Activated naive CD8-positive, alpha-beta T cell treated with anti-CD3 and anti-CD28 coated beads for 36 hours (primary cell): Measurements from ENCODE around the gene MKKS. TPM values are rescaled to one million over a fixed set of nuclear protein-coding genes. Genes with fewer than 3 reads are reported as not detected.
"Not testable (repeated sequence)": the region's sequence is repeated elsewhere in the genome, so short reads cannot be mapped to it uniquely, and the experiment has no call there.

ENCODE experiments used
- DNase-seq: peaks from one replicate; pipeline ENCODE4 v3.0.0; 2021
- H3K27ac Mint-ChIP-seq: one replicate; pipeline ENCODE4 v1.8.0; 2022; ENCODE audit warnings: mild to moderate bottlenecking, moderate library complexity, mixed read lengths
- H3K27me3 Mint-ChIP-seq: one replicate; pipeline ENCODE4 v1.8.0; 2022; ENCODE audit warnings: mild to moderate bottlenecking, mixed read lengths
- H3K36me3 Mint-ChIP-seq: one replicate; pipeline ENCODE4 v1.8.0; 2021; ENCODE audit warnings: mild to moderate bottlenecking, mixed read lengths
- H3K4me1 Mint-ChIP-seq: one replicate; pipeline ENCODE4 v1.8.0; 2021; ENCODE audit warnings: mixed read lengths
- H3K4me3 Mint-ChIP-seq: one replicate; pipeline ENCODE4 v1.8.0; 2022; ENCODE audit warnings: mild to moderate bottlenecking, moderate library complexity, mixed read lengths
- H3K9me3 Mint-ChIP-seq: one replicate; pipeline ENCODE4 v1.8.0; 2022; ENCODE audit warnings: mixed read lengths
- total RNA-seq, 2 experiments: library from RNA; stranded (reverse); gene quantifications; one replicate each; pipeline ENCODE4 v1.2.3, GENCODE V29; 2021

MKKS gene
- total RNA-seq, 2 experiments from 2014 or later = 7.0 to 7.1 TPM

DNA sequence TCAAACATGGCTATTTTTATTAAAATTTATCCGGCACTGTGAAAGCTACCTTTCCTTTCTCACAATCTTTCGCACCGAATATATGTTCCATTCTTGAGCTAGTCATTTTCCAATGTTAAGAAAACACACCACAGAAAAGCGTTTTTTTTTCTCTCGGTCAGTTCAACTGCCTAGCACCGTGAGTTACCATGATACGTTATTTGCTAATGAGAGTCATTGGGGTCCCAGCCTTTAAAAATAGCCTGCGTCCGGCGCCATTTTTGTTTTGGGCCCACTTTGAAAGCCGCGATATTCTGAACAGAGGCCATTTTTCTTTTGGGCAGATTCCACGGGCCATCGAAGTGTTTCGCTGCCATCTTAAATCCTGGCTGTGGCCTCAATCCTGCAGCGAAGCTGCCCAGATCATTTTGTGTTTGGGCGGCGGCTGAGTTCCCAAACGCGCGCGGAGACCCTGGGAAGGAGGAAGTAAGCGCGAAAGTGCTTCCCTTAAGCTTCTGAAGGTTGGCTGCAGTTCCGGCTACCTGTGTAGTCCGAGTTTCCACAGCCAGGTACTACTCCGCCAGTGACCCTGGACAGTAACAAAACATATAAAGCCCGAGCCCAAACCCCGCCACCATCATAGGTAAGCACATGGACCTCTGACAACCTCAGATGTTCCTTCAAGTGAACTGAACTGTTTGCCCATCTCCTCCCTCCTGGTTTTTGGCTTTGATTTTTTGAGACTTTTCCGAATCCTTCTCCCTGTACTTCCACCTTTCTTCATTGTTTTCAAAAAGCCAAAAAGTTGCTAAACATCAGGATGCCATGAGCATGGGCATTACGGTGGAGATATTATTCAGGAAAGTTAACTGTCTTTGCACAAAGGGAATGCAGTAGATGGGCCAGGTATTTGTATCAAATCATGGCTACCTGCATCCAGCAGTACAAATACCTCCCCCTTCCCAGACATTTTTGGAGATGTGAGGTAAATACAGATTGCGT, 1.1 kb upstream of the MKKS start, which contains the start of gene SLX4IP:
Gene SLX4IP, plus strand, starts transcription at position 474 of the 981 bp plus-strand sequence. CDS start 22,900 bp downstream, outside the sequence.
- no peaks in the 10 kb centered on the region for H3K27me3 Mint-ChIP-seq
- peak; percentile 78 for DNase-seq
- H3K4me1 Mint-ChIP-seq = peaks cover 28% of the 10 kb centered on the region
- peak within 1 kb of the TSS; percentile 97 for H3K27ac Mint-ChIP-seq
- H3K36me3 Mint-ChIP-seq = peaks cover 16% of the 10 kb centered on the region
- H3K9me3 Mint-ChIP-seq = no peaks in the 10 kb centered on the region
- H3K4me3 Mint-ChIP-seq = peak within 1 kb of the TSS; percentile 91

DNA sequence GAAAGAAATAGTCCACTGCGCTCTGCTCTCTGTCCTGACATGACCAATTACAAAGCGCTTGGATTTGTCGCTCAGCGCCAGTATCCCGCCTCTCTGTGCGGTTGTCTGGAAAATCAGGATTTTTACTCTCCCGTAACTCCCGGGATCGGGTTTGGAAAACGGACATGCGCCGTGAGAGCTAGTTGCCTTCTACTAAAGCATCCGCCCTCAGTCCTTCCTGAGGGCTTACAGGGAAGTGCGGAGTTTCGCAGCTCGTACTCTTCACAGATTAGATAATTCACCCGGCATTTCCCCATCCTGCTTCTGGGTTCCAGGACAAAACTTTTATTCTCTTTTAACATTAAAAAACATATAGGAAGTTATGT, 427 bp upstream of the MKKS start:
- Mint-ChIP-seq H3K36me3 (peaks cover 16% of the 10 kb centered on the region), H3K9me3 (no peaks in the 10 kb centered on the region), H3K27ac (peak overlapping the region; percentile 97), H3K4me1 (peaks cover 30% of the 10 kb centered on the region), H3K4me3 (peak overlapping the region; percentile 91), H3K27me3 (no peaks in the 10 kb centered on the region)
- peak; percentile 73 for DNase-seq

DNA sequence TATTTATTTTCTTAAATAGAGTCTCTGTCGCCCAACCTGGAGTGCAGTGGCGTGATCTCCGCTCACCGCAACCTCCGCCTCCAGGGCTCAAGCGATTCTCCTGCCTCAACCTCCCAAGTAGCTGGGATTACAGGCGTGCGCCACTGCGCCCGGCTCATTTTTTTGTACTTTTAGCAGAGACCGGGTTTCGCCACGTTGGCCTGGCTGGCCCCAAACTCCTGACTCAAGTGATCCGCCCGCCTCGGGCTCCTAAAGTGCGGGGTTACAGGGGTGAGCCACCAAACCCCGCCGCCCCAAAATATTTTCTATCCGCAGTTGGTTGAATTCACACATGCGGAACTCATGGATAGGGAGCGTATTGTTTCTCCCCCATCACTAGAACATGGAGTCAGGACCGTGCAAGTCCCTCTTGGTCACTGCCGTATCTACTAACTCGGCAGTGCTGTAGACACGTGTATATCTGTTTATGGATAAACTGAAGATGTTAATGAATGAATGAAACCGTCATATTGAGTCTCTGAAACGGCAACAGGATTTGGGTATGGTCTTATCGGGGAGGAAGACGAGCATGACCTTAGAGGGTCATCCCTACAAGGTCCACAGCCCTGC, 904 bp downstream of the MKKS start:
- H3K4me1 Mint-ChIP-seq = peaks cover 37% of the 10 kb centered on the region
- peaks cover 16% of the 10 kb centered on the region for H3K36me3 Mint-ChIP-seq
- H3K27me3 Mint-ChIP-seq = no peaks in the 10 kb centered on the region
- no peak for DNase-seq
- peak overlapping the region; percentile 91 for H3K4me3 Mint-ChIP-seq
- peak overlapping the region; percentile 97 for H3K27ac Mint-ChIP-seq
- H3K9me3 Mint-ChIP-seq = no peaks in the 10 kb centered on the region

DNA sequence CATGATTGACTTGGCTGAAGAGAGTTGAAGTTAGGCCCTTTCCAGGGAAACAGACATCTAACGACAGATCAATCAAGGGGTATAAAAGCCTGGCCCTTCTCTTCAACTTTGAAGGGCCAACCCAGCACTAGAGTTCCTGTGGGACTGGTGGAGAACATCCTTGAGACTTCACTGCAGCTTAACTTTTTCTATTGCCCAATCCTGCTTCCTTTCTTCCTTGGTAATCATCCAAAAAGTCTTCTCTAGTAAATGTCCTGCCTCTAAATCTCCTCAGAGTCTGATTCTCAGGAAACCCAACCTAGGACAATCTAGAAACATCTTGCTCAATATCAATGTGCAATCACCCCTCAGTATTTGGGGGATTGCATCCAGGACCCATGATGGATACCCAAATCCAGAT, 1.9 kb downstream of the MKKS start:
- Mint-ChIP-seq H3K4me1 (peaks cover 41% of the 10 kb centered on the region), H3K27me3 (no peaks in the 10 kb centered on the region), H3K36me3 (peaks cover 16% of the 10 kb centered on the region), H3K27ac (no peak overlapping the region), H3K9me3 (no peaks in the 10 kb centered on the region), H3K4me3 (no peak overlapping the region)
- DNase-seq = no peak

DNA sequence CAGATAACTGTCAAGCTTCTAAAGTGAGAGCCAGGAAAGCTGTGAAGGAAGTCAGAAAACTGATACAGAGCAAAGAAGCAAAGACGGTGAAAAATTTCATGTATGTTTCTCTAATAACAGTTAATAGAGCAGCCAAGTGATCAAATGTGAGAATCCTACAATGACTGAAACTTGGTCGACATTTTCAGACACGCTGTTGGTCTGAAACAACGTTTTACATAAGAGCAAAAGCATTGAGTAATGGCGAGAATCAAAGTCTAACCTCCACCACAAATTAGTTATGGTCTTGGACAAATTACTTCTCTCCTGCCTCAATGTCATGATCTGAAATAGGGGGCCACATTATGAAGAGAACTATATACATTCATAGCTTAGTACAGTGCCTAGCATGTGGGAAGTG, 3.3 kb downstream of the MKKS start:
- Mint-ChIP-seq H3K4me3 (no peak overlapping the region), H3K27ac (no peak overlapping the region), H3K27me3 (no peaks in the 10 kb centered on the region), H3K9me3 (no peaks in the 10 kb centered on the region), H3K36me3 (peaks cover 16% of the 10 kb centered on the region), H3K4me1 (peaks cover 44% of the 10 kb centered on the region)
- DNase-seq = no peak

DNA sequence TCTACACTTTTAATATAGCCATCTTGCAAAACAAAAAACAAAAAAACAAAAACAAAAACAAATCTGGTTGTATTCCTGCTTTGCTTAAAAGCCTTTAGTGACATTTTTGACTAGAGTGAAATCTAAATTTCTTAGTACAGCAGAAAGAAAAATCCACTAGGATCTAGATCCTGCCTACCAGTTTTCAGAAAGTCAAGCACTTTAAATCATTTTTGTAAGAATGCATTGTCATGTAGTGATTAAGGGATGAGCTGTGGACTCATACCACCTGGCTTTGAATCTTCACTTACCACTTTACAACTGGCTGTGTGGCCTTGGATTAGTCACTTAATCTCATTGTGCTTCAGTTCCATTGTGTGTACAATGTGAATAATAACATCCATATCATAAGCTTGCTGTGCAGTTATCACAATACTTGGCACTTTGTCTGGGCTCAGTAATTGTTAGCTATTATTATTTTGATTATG, 4.0 kb downstream of the MKKS start:
- H3K4me3 Mint-ChIP-seq = no peak overlapping the region
- H3K27me3 Mint-ChIP-seq = no peaks in the 10 kb centered on the region
- H3K4me1 Mint-ChIP-seq = peaks cover 44% of the 10 kb centered on the region
- DNase-seq = no peak
- H3K36me3 Mint-ChIP-seq = peaks cover 16% of the 10 kb centered on the region
- no peak overlapping the region for H3K27ac Mint-ChIP-seq
- no peaks in the 10 kb centered on the region for H3K9me3 Mint-ChIP-seq

DNA sequence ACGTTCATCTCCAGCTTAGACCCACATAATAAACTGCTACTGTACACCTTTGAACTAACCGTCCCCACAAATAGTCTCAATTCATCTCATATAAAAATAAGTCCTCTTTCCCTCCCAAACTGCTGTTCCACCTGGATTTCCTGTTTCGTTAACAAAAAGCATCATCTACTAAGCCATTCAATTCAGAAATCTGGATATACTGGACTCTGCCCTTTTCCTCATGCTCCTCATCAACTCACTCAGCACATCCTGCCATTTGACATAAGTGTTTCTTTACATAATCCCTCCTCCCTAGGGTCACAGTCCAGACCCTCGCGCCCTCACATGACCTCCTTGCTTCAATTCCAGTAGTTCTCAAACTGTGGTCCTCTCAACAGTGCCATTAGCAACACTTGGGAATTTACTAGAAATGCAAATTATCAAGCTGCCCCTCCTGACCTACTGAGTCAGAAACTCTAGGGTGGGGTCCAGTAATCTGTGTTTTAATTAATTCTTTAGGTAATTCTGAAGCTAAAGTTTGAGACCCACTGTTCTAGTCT, 4.5 kb downstream of the MKKS start:
- Mint-ChIP-seq H3K4me1 (peaks cover 44% of the 10 kb centered on the region), H3K9me3 (no peaks in the 10 kb centered on the region), H3K36me3 (peaks cover 16% of the 10 kb centered on the region), H3K27me3 (no peaks in the 10 kb centered on the region), H3K27ac (no peak overlapping the region), H3K4me3 (no peak overlapping the region)
- DNase-seq = no peak

DNA sequence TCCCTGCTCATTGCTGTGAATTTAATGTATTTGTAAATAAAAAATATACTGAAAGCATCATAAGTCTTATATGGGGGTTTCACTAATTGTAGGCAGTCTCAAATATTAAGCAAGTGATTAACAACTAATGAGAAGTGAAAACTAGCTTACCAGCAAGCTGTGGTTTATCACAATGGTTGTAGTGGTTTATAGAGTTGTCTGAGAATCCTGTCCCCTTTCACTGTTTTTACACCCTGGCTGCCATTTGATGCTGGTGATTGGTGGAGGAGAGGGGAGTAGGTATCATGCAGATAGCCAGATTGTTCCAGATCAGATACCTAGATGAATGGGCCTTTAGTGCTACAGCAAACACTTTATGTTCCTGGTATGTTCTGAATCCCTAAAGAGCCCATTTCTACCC, 6.0 kb downstream of the MKKS start:
- Mint-ChIP-seq H3K4me1 (peaks cover 40% of the 10 kb centered on the region), H3K27ac (no peak overlapping the region), H3K4me3 (no peak overlapping the region), H3K27me3 (no peaks in the 10 kb centered on the region), H3K9me3 (no peaks in the 10 kb centered on the region), H3K36me3 (peaks cover 14% of the 10 kb centered on the region)
- no peak for DNase-seq

DNA sequence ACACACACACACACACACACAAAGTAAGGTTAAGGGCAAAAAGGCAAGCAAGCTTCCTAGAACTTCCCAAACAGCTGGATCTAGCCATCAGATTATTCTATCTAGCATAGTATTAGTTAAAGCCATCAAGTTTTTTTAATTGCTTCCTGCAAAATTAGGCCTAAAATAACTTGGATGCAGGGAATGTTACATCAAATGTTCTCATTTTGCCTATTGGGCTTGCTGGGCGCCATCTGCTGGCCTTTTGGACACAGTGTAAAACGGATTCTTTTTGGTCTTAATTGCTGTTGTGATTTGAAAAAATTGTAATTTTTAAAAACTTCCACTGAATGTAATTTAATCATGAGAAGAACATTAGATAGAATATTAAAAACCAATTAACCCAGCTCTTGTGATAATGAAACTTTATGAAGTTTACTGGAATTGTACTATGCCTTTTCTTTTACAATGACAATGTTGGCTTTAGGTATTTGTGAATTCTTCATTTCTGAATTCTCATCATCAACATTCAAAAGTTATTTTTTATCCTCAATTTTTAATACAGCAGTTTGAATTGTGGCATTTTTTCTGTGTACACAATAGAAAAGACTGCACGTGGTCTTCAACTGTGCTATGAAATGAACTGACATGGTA, 6.8 kb downstream of the MKKS start:
- DNase-seq = peak; percentile 8
- Mint-ChIP-seq H3K4me1 (peaks cover 39% of the 10 kb centered on the region), H3K4me3 (no peak overlapping the region)

DNA sequence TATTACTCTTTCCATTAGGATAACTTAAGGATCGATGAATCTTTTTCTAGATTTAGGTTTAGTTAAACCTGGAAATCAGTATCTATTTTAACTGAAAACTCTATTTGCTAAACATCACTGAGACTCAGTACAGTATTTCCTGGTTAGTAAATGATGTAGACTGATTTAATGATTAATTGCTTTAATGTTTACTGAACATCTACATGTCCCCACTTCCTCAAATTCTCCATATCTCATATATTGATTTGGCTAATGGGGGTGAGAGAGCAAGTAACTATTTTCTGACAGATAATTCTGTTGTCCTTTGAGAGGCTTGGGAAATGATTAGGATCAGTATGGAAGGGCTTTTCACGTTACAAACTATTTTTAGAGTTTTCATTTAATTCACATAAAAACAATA, 10.3 kb downstream of the MKKS start:
- Mint-ChIP-seq H3K36me3 (peaks cover 7% of the 10 kb centered on the region), H3K4me3 (no peak overlapping the region), H3K27me3 (no peaks in the 10 kb centered on the region), H3K27ac (no peak overlapping the region), H3K9me3 (no peaks in the 10 kb centered on the region), H3K4me1 (peaks cover 19% of the 10 kb centered on the region)
- no peak for DNase-seq

More for the DNA sequence above, 6.8 kb downstream of the MKKS start:
- Mint-ChIP-seq H3K27me3 (no peaks in the 10 kb centered on the region), H3K27ac (no peak overlapping the region), H3K36me3 (peaks cover 16% of the 10 kb centered on the region), H3K9me3 (no peaks in the 10 kb centered on the region)

DNA sequence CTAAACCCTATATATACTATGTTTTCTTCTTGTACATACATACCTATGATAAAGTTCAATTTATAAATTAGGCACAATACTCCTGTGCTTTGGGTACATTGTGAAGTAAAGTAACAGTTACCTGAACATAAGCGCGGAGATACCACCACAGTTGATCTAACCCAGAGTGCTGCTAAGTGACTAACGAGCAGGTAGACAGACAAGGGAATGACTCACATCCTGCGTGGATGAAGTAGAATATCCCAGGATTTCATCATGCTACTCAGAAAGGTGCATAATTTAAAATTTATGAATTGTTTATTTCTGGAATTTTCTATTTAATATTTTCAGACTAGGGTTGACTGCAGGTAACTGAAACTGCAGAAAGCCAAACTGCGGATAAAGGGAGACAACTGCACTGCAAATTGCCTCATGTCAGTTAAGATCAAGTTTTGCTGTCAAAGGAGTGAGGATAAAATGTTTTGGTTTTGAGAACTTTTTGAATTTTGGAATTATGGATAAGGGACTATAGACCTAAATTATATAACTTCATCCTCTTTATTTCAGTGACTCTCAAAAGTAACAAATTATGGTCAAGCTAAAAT, 14.4 kb downstream of the MKKS start:
- Mint-ChIP-seq H3K4me1 (peaks cover 19% of the 10 kb centered on the region), H3K27me3 (no peaks in the 10 kb centered on the region), H3K27ac (no peak overlapping the region), H3K9me3 (no peaks in the 10 kb centered on the region), H3K4me3 (no peak overlapping the region), H3K36me3 (peaks cover 16% of the 10 kb centered on the region)
- no peak for DNase-seq

DNA sequence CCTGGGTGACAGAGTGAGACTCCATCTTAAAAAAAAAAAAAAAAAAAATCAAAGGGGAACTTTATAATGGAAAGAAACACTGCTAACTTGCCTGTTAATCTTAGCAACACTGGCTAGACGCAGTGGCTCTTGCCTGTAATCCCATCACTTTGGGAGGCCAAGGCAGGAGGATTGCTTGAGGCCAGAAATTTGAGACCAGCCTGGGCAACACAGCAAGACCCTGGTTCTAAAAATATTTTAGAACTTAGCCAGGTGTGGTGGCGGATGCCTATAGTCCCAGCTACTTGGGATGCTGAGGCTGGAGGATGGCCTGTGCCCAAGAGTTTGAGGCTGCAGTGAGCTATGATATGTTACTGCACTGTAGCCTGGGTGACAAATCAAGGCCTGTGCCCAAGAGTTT, 16.8 kb downstream of the MKKS start:
- not testable (repeated sequence) for H3K27me3 Mint-ChIP-seq, DNase-seq, H3K27ac Mint-ChIP-seq, H3K9me3 Mint-ChIP-seq, H3K36me3 Mint-ChIP-seq, H3K4me3 Mint-ChIP-seq
- peaks cover 19% of the 10 kb centered on the region for H3K4me1 Mint-ChIP-seq

DNA sequence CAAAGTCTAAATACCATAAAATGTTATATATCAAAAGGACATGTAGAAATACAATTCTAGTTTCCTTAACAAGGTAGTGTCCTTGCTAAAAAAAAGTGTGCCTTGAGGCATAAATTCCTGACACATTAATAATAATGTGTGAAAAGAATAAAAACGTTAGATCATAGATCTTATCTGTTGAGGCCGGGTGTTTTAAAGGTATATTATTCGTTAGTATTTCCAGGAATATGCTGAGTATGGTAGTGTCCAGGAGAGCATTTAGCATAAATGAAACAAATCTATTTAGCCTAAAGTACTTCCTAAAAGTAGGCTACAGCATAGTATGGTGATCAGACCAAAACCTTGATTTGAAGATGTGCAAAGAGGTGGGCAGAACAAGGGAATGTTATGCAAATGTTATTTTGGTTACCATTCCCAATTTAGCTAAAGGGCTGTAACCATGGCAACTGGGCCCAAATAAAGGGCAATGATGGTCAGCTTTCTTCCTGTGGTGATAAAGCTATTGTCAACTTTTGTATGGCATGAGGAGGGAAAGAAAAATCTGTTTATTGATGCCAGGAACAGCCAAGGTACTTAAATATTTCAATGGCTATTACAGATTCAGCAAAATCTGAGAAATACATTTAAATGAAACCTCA, 18.9 kb downstream of the MKKS start:
- no peak overlapping the region for H3K4me3 Mint-ChIP-seq
- H3K36me3 Mint-ChIP-seq = peaks cover 9% of the 10 kb centered on the region
- no peak for DNase-seq
- H3K4me1 Mint-ChIP-seq = peaks cover 15% of the 10 kb centered on the region
- no peaks in the 10 kb centered on the region for H3K9me3 Mint-ChIP-seq
- H3K27ac Mint-ChIP-seq = no peak overlapping the region
- no peaks in the 10 kb centered on the region for H3K27me3 Mint-ChIP-seq
